GM12878 (cell line): ENCODE data around the gene DCAF5. TPM values are rescaled to one million over a fixed set of nuclear protein-coding genes. Genes with fewer than 3 reads are reported as not detected.

Source experiments
- ATAC-seq: fragments of 200-7000 bp; cut with Tn5 transposase; 3 replicates; pipeline ENCODE4 v1.9.1; 2020; ENCODE audit warnings: mild to moderate bottlenecking, moderate library complexity
- BruUV-seq: library from RNA; stranded (reverse); fragments of 400-500 nt; replicated peaks from 2 replicates; lab custom pipeline; 2021; lab: Mats Ljungman, UMichigan
- CTCF ChIA-PET: fragments of 300-600 bp; sonication (Branson Sonifier 250); formaldehyde crosslinking; extraction: SDS; loops from one replicate; lab custom pipeline; 2021; ENCODE audit warnings: inconsistent platforms; lab: Yijun Ruan, JAX
- POLR2A ChIA-PET: fragments of 350-600 bp; formaldehyde crosslinking; extraction: SDS; loops from one replicate; lab custom pipeline; 2021; ENCODE audit warnings: inconsistent platforms; lab: Charles Lee
- RAD21 ChIA-PET: fragments of 300-600 bp; sonication (Branson Sonifier 250); formaldehyde crosslinking; loops from one replicate; lab custom pipeline; 2023; ENCODE audit warnings: antibody characterized with exemption; ENCODE audit not compliant: unreplicated experiment; lab: Charles Lee
- SMC1A ChIA-PET: fragments of 300-600 bp; sonication (Branson Sonifier 250); formaldehyde crosslinking; loops from one replicate; lab custom pipeline; 2023; ENCODE audit not compliant: unreplicated experiment, uncharacterized antibody; lab: Charles Lee
- DNase-seq: peaks from one replicate; pipeline ENCODE4 v3.0.0-alpha.2; 2011; ENCODE audit warnings: low read depth, low spot score
- FAIRE-seq: peaks from 3 replicates; lab custom pipeline; 2011; peaks lifted over from hg19 to GRCh38; lab: Jason Lieb, UNC
- H2AFZ ChIP-seq: 2 replicates; pipeline ENCODE4 v1.6.0; 2011; ENCODE audit warnings: low read depth, low read length, control low read depth; ENCODE audit not compliant: control insufficient read depth
- H3K27ac ChIP-seq: 2 replicates; pipeline ENCODE4 v1.5.1; 2011; ENCODE audit warnings: control low read depth; ENCODE audit not compliant: control insufficient read depth, insufficient read depth
- H3K27me3 ChIP-seq, 2 experiments: replicated peaks in 1 of 2; 2 replicates each; pipeline versions ENCODE4 v1.6.0 to v1.6.1; 2011; ENCODE audit warnings: low read length in 1 of 2; ENCODE audit not compliant: control insufficient read depth in 2 of 2, insufficient read depth in 2 of 2
- H3K36me3 ChIP-seq, 2 experiments: 2 replicates each; pipeline ENCODE4 v1.5.1; 2011; ENCODE audit warnings: low read length in 1 of 2; ENCODE audit not compliant: control insufficient read depth in 2 of 2, insufficient read depth in 2 of 2
- H3K4me1 ChIP-seq: 2 replicates; pipeline ENCODE4 v1.6.1; 2011; ENCODE audit warnings: mild to moderate bottlenecking, low read length, moderate library complexity, mixed read lengths; ENCODE audit not compliant: control insufficient read depth, insufficient read depth
- H3K4me2 ChIP-seq: 2 replicates; pipeline ENCODE4 v1.6.0; 2011; ENCODE audit warnings: control low read depth; ENCODE audit not compliant: control insufficient read depth, insufficient read depth
- H3K4me3 ChIP-seq: fragments of 200-600 bp; sonication (generic); 2 replicates; pipeline ENCODE4 v1.5.1; 2016
- H3K79me2 ChIP-seq: 2 replicates; pipeline ENCODE4 v1.6.0; 2011; ENCODE audit warnings: low read length; ENCODE audit not compliant: control insufficient read depth, insufficient read depth
- H3K9ac ChIP-seq: 2 replicates; pipeline ENCODE4 v1.8.0; 2011; ENCODE audit warnings: low read length, control low read depth, mixed read lengths; ENCODE audit not compliant: control insufficient read depth, insufficient read depth
- H3K9me3 ChIP-seq: replicated peaks from 3 replicates; pipeline ENCODE4 v1.5.1; 2011; ENCODE audit warnings: mild to moderate bottlenecking, low read length; ENCODE audit not compliant: control insufficient read depth, insufficient read depth
- H4K20me1 ChIP-seq: 2 replicates; pipeline ENCODE4 v1.6.0; 2011; ENCODE audit not compliant: control insufficient read depth, insufficient read depth
- BRCA1 ChIP-seq: IDR thresholded peaks from 2 replicates; pipeline ENCODE4 v1.6.1; 2011; ENCODE audit warnings: low read depth, low read length, improper control_type of control experiment
- GABPA ChIP-seq: IDR thresholded peaks from 2 replicates; pipeline ENCODE4 v1.6.1; 2014; ENCODE audit warnings: antibody characterized with exemption, low read depth, mild to moderate bottlenecking, inconsistent platforms
- MTA2 ChIP-seq: fragments of 450-650 bp; IDR thresholded peaks from 2 replicates; pipeline ENCODE4 v1.6.1; 2016; ENCODE audit warnings: low read depth, mild to moderate bottlenecking, moderate library complexity
- MXI1 ChIP-seq: fragments of 150-350 bp; IDR thresholded peaks from 2 replicates; pipeline ENCODE4 v1.6.1; 2011; ENCODE audit warnings: low read depth, mild to moderate bottlenecking, inconsistent platforms, low read length, improper control_type of control experiment
- POLR2AphosphoS5 ChIP-seq: IDR thresholded peaks from 2 replicates; pipeline ENCODE4 v1.6.1; 2011; ENCODE audit warnings: mild to moderate bottlenecking, low read length, inconsistent platforms
- RBBP5 ChIP-seq: fragments of 200-600 bp; sonication (generic); conservative IDR thresholded peaks from 2 replicates; pipeline ENCODE4 v1.6.1; 2016
- YBX1 ChIP-seq: fragments of 450-650 bp; IDR thresholded peaks from 2 replicates; pipeline ENCODE4 v1.6.1; 2016; ENCODE audit warnings: antibody characterized with exemption
- ZSCAN29 ChIP-seq: fragments of 450-650 bp; IDR thresholded peaks from 2 replicates; pipeline ENCODE4 v1.6.1; 2017; ENCODE audit warnings: mild to moderate bottlenecking, moderate library complexity
- WGBS: methylation state at CpG from one replicate; pipeline ENCODE4 v1.1.6; 2016; ENCODE audit warnings: low lambda C conversion rate; ENCODE audit not compliant: insufficient replicate concordance, insufficient coverage; ENCODE audit errors: missing lambda C conversion rate; 5-methylcytosine and 5-hydroxymethylcytosine counted together
- in situ Hi-C: fragments of 300-500 bp; cut with MboI; formaldehyde crosslinking; loops from 9 replicates; pipeline ENCODE4 v1.14.3; 2018; ENCODE audit warnings: mixed read lengths
- intact Hi-C: fragments of 100-400 bp; cut with micrococcal nuclease; formaldehyde crosslinking; loops from one replicate; pipeline ENCODE4 v1.14.2; 2022; ENCODE audit not compliant: unreplicated experiment
- polyA plus RNA-seq, 11 experiments: library from polyadenylated mRNA; depleted of rRNA in 4 of 11; unstranded in 6 of 11; stranded (reverse) in 5 of 11; fragments of >200 nt; fragmentation: Nextera tagmentation in 4 of 11; fragmentation: Illumina TruSeq in 1 of 11; extraction: Ambion mirVana in 4 of 11; extraction: Trizol in 1 of 11; gene quantifications; 1 replicate in 1 of 11; 2 replicates in 10 of 11; pipeline versions ENCODE4 v1.2.1 to v1.2.3, GENCODE V29; 2011 to 2016; ENCODE audit warnings: inconsistent platforms in 2 of 11, missing spikeins in 2 of 11, low read depth in 1 of 11
- total RNA-seq, 4 experiments: library from RNA; depleted of rRNA in 3 of 4; stranded (reverse); fragments of >200 nt in 3 of 4; fragmentation: Illumina TruSeq in 1 of 4; extraction: Trizol in 1 of 4; gene quantifications; 2 replicates each; pipeline versions ENCODE4 v1.2.1 to v1.2.3, GENCODE V29; 2013 to 2021
- TF ChIP-seq, protein P1 (sequence below): fragments of 150-350 bp; IDR thresholded peaks from 2 replicates; pipeline ENCODE4 v1.6.1; 2014; ENCODE audit warnings: mild to moderate bottlenecking, low read depth, low read length
- TF ChIP-seq, protein P2 (sequence below): IDR thresholded peaks from 2 replicates; pipeline ENCODE4 v1.6.1; 2011; ENCODE audit warnings: mild to moderate bottlenecking, low read depth, low read length, moderate library complexity; ENCODE audit not compliant: insufficient replicate concordance
- TF ChIP-seq, protein P3 (sequence below): fragments of 450-650 bp; IDR thresholded peaks from 2 replicates; pipeline ENCODE4 v1.6.1; 2017; ENCODE audit warnings: mild to moderate bottlenecking, moderate library complexity
- TF ChIP-seq, protein P4 (sequence below): IDR thresholded peaks from 2 replicates; pipeline ENCODE4 v1.6.1; 2012; ENCODE audit warnings: low read depth, low read length, improper control_type of control experiment

DCAF5 gene
- total and polyA plus RNA-seq, 10 of the 15 experiments (the other 5 are each of a cell fraction or from before 2014, with no cell fraction given), result 6.8 to 38.1 (median 19.1) TPM

DNA sequence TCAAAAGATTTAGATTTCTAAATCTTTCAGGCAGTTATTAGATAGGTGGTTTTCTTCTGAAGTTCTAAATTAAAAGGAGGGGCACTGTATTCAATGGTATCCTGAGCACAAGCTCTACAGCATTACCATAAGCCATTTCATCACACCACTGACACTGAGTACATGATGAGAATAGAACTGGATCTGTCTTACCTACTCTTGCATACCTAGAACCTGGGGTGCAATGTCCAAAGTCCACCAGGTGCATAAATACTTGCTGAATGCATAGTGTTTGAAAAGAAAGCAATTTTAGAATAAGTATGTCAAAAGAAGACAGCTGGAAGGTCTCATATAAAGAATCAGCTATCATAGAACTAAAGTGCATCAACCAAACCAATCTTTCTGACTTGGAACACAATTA, 88.3 kb downstream of the DCAF5 start (continued):
- TF ChIP-seq, protein P1, sequence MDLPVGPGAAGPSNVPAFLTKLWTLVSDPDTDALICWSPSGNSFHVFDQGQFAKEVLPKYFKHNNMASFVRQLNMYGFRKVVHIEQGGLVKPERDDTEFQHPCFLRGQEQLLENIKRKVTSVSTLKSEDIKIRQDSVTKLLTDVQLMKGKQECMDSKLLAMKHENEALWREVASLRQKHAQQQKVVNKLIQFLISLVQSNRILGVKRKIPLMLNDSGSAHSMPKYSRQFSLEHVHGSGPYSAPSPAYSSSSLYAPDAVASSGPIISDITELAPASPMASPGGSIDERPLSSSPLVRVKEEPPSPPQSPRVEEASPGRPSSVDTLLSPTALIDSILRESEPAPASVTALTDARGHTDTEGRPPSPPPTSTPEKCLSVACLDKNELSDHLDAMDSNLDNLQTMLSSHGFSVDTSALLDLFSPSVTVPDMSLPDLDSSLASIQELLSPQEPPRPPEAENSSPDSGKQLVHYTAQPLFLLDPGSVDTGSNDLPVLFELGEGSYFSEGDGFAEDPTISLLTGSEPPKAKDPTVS, result no peak
- no peak for TF ChIP-seq MXI1

DNA sequence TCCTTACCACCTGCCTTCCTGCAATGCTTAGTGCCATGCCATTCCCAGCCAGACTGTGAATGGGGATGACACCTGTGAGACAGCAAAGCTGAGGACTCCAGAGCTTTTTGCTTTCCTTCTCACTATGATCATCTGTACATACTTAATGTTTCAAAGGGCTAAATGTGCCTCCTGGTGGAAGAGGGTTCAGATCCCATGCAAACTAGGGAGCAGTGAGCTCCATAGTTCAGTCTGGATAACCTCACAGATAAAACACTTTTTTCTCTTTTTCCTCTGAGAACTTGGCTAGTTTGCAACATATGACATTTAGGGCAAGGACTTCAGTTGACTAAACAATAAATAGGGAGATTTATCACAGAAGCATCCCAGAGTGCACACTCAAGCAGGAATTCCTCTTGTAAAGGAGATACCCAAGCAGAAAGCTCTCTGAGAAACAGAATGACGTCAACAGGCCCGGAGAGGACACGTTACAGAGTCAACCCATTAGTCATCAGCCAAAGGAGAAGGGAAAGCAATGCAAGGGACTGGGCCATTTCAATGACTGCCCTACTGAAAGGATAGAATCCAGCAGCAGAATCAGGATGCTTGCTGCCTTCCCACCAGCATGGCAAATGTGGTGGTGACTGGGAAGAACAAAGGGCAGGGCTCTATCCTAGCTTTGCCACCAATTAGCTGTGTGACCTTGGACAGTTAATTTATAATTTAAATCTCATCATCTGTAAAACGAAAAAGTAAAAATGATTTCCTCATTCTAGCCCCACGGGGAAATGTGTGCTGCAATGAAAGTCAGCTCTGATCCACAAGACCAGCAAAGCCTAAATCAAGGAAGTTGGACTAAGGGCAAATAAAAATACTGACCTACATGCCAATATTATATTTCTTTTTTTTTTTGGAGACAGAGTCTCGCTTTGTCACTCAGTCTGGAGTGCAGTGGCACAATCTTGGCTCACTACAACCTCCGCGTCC, 93.0 kb downstream of the DCAF5 start:
- no TSS peak for BruUV-seq
- Histone ChIP-seq H3K9me3 (no peaks in the 10 kb centered on the region), H3K79me2 (no peaks in the 10 kb centered on the region), H3K4me2 (no peak overlapping the region), H3K4me3 (no peak overlapping the region), H3K9ac (no peak overlapping the region), H2AFZ (no peak overlapping the region), H3K36me3 (peaks cover 8 to 22% of the 10 kb centered on the region in 2 experiments; a peak in 3 of 4 replicates), H4K20me1 (no peaks in the 10 kb centered on the region), H3K27me3 (no peaks in the 10 kb centered on the region), H3K4me1 (no peaks in the 10 kb centered on the region), H3K27ac (no peak overlapping the region)
- intact Hi-C loops (no loop called here), in situ Hi-C loops (no loop called here)
- ChIA-PET SMC1A (no interaction called here), CTCF (interaction anchor here (2.0 kb wide), 1 partner anchor 149 kb away, joined by 5 read pairs; no protein-coding TSS in a partner anchor), RAD21 (no interaction called here), POLR2A (interaction anchor here (0.6 kb wide), 1 partner anchor 153 kb away, joined by 4 read pairs; no protein-coding TSS in a partner anchor)
- ATAC-seq (no peak), FAIRE-seq (peak; percentile 18), DNase-seq (no peak)
- TF ChIP-seq GABPA, result no peak
- TF ChIP-seq, protein P2, sequence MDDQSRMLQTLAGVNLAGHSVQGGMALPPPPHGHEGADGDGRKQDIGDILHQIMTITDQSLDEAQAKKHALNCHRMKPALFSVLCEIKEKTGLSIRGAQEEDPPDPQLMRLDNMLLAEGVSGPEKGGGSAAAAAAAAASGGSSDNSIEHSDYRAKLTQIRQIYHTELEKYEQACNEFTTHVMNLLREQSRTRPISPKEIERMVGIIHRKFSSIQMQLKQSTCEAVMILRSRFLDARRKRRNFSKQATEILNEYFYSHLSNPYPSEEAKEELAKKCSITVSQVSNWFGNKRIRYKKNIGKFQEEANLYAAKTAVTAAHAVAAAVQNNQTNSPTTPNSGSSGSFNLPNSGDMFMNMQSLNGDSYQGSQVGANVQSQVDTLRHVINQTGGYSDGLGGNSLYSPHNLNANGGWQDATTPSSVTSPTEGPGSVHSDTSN, result no peak
- TF ChIP-seq POLR2AphosphoS5, result no peak
- no peak for TF ChIP-seq RBBP5
- TF ChIP-seq ZSCAN29, result no peak
- TF ChIP-seq, protein P3, sequence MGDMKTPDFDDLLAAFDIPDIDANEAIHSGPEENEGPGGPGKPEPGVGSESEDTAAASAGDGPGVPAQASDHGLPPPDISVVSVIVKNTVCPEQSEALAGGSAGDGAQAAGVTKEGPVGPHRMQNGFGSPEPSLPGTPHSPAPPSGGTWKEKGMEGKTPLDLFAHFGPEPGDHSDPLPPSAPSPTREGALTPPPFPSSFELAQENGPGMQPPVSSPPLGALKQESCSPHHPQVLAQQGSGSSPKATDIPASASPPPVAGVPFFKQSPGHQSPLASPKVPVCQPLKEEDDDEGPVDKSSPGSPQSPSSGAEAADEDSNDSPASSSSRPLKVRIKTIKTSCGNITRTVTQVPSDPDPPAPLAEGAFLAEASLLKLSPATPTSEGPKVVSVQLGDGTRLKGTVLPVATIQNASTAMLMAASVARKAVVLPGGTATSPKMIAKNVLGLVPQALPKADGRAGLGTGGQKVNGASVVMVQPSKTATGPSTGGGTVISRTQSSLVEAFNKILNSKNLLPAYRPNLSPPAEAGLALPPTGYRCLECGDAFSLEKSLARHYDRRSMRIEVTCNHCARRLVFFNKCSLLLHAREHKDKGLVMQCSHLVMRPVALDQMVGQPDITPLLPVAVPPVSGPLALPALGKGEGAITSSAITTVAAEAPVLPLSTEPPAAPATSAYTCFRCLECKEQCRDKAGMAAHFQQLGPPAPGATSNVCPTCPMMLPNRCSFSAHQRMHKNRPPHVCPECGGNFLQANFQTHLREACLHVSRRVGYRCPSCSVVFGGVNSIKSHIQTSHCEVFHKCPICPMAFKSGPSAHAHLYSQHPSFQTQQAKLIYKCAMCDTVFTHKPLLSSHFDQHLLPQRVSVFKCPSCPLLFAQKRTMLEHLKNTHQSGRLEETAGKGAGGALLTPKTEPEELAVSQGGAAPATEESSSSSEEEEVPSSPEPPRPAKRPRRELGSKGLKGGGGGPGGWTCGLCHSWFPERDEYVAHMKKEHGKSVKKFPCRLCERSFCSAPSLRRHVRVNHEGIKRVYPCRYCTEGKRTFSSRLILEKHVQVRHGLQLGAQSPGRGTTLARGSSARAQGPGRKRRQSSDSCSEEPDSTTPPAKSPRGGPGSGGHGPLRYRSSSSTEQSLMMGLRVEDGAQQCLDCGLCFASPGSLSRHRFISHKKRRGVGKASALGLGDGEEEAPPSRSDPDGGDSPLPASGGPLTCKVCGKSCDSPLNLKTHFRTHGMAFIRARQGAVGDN, result no peak
- no peak for TF ChIP-seq BRCA1
- TF ChIP-seq YBX1, result no peak
- TF ChIP-seq MTA2, result no peak
- TF ChIP-seq, protein P4, sequence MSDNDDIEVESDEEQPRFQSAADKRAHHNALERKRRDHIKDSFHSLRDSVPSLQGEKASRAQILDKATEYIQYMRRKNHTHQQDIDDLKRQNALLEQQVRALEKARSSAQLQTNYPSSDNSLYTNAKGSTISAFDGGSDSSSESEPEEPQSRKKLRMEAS, result no peak
- 92% methylated on average over 8 of the region's 8 CpGs for WGBS
